ENCODE measurements around the gene EGLN3.
"Not testable (repeated sequence)": the region's sequence is repeated elsewhere in the genome, so short reads cannot be mapped to it uniquely, and the experiment has no call there.

EGLN3 gene
- long read RNA-seq, donor 1, transcript EGLN3-201 (5 exons, 2,709 nt), result major isoform, 6 of 8 reads
- long read RNA-seq, donor 1, partial matches to known transcripts, result 0 of 8 reads
- long read RNA-seq, donor 1, other reads (novel, unspliced or antisense), result 0 of 8 reads
- long read RNA-seq, donor 2, partial matches to known transcripts, result 0 of 6 reads
- long read RNA-seq, donor 2, other reads (novel, unspliced or antisense), result 0 of 6 reads
- long read RNA-seq, donor 3, partial matches to known transcripts, result 0 of 6 reads
- long read RNA-seq, donor 3, other reads (novel, unspliced or antisense), result 0 of 6 reads
- long read RNA-seq, donor 4, partial matches to known transcripts, result 0 of 6 reads
- long read RNA-seq, donor 4, other reads (novel, unspliced or antisense), result 0 of 6 reads
- long read RNA-seq, donor 5, partial matches to known transcripts, result 0 of 4 reads
- long read RNA-seq, donor 5, other reads (novel, unspliced or antisense), result 0 of 4 reads
- long read RNA-seq, donor 6, partial matches to known transcripts, result 0 of 5 reads
- long read RNA-seq, donor 6, other reads (novel, unspliced or antisense), result 0 of 5 reads
- long read RNA-seq, donor 7, result 0 reads
- long read RNA-seq, donor 8, partial matches to known transcripts, result 0 of 5 reads
- long read RNA-seq, donor 8, other reads (novel, unspliced or antisense), result 0 of 5 reads

GRCh38 chr14:33950320-33951182, at the start of gene EGLN3:
Gene EGLN3, minus strand, starts transcription at chr14:33951074. Its CDS starts 322 bp downstream, at chr14:33950752.
- DNase-seq, result peak; percentile 95

- no peak for DNase-seq
Measured at GRCh38 chr14:34000396-34000795, 49.5 kb upstream of the EGLN3 start.

- DNase-seq, result no peak
Measured at GRCh38 chr14:33999771-34000291, 49.0 kb upstream of the EGLN3 start.

- DNase-seq, result no peak
Measured at GRCh38 chr14:33997611-33998010, 46.7 kb upstream of the EGLN3 start.

GRCh38 chr14:33996462-33996861, 45.6 kb upstream of the EGLN3 start:
- DNase-seq, result no peak

GRCh38 chr14:33993246-33993645, 42.4 kb upstream of the EGLN3 start:
- no peak for DNase-seq

- DNase-seq, result no peak
Measured at GRCh38 chr14:33992274-33993007, 41.6 kb upstream of the EGLN3 start.

- no peak for DNase-seq
Measured at GRCh38 chr14:33990790-33991189, 39.9 kb upstream of the EGLN3 start.

- no peak for DNase-seq
Measured at GRCh38 chr14:33987565-33988080, 36.7 kb upstream of the EGLN3 start.

- DNase-seq, result no peak
Measured at GRCh38 chr14:33986804-33987203, 35.9 kb upstream of the EGLN3 start.

GRCh38 chr14:33985242-33985641, 34.4 kb upstream of the EGLN3 start:
- no peak for DNase-seq

- DNase-seq, result no peak
Measured at GRCh38 chr14:33979613-33980276, 28.9 kb upstream of the EGLN3 start.

- no peak for DNase-seq
Measured at GRCh38 chr14:33978892-33979612, 28.2 kb upstream of the EGLN3 start.

GRCh38 chr14:33972583-33973081, 21.8 kb upstream of the EGLN3 start:
- DNase-seq, result no peak

GRCh38 chr14:33969846-33970245, 19.0 kb upstream of the EGLN3 start:
- DNase-seq, result not testable (repeated sequence)

GRCh38 chr14:33968722-33969121, 17.8 kb upstream of the EGLN3 start:
- no peak for DNase-seq

GRCh38 chr14:33967138-33967537, 16.3 kb upstream of the EGLN3 start:
- no peak for DNase-seq

GRCh38 chr14:33966276-33966675, 15.4 kb upstream of the EGLN3 start:
- DNase-seq, result no peak

GRCh38 chr14:33964599-33965317, 13.9 kb upstream of the EGLN3 start:
- no peak for DNase-seq

Data from right kidney (tissue), 9 donors.